Keratinocyte (primary cell): ENCODE measurements around the gene ANKRD13A.

Experiments used
- CTCF ChIP-seq, 3 experiments: IDR thresholded peaks in 1 of 3; conservative IDR thresholded peaks in 1 of 3; optimal IDR thresholded peaks in 1 of 3; 2 replicates in 2 of 3; 3 replicates in 1 of 3; pipeline versions ENCODE3 to v1.5.1; 2011; ENCODE audit warnings: low read length in 3 of 3, mild to moderate bottlenecking in 3 of 3, moderate library complexity in 2 of 3, control low read depth in 1 of 3, inconsistent platforms in 1 of 3; ENCODE audit not compliant: insufficient read depth in 2 of 3; ENCODE audit errors: extremely low read depth in 1 of 3
- EZH2 ChIP-seq: IDR thresholded peaks from one replicate; pipeline ENCODE4 v1.6.1; 2012; ENCODE audit warnings: inconsistent platforms, mild to moderate bottlenecking, low read length, moderate library complexity

- TF ChIP-seq EZH2: no peak
- no peak for TF ChIP-seq CTCF (optimal IDR thresholded peaks at IDR 0.05 in 1 of 3, IDR thresholded peaks at IDR 0.05 in 1 of 3, conservative IDR thresholded peaks at IDR 0.05 in 1 of 3; ENCODE audit: extremely low read depth in 1 of 3, insufficient read depth in 2 of 3, low read length in 3 of 3)
These were observed 11.0 kb upstream of the ANKRD13A start for GRCh38 chr12:109988274-109988673.
